Liver (tissue), 9 donors: ENCODE data around the gene FAM229B. TPM values are rescaled to one million over a fixed set of nuclear protein-coding genes. Genes with fewer than 3 reads are reported as not detected.

Source experiments
- DNase-seq: peaks from one replicate; pipeline ENCODE4 v3.0.0-alpha.2; 2017; ENCODE audit warnings: low spot score
- H3K27ac ChIP-seq, 2 donors: one replicate each; pipeline ENCODE4 v1.7.0; 2013; ENCODE audit warnings: inconsistent platforms in 2 of 2, low read length in 2 of 2, control low read depth in 1 of 2, low read depth in 1 of 2, mild to moderate bottlenecking in 1 of 2
- H3K27me3 ChIP-seq, 4 donors: one replicate each; pipeline versions ENCODE4 v1.6.1 to v1.7.0; 2013; ENCODE audit warnings: low read length in 3 of 4, inconsistent platforms in 1 of 4, mild to moderate bottlenecking in 1 of 4, moderate library complexity in 1 of 4; ENCODE audit not compliant: control insufficient read depth in 4 of 4, insufficient read depth in 4 of 4
- H3K36me3 ChIP-seq, 4 donors: one replicate each; pipeline versions ENCODE4 v1.6.1 to v1.7.0; 2013; ENCODE audit warnings: low read length in 3 of 4, mild to moderate bottlenecking in 3 of 4, low read depth in 1 of 4, moderate library complexity in 1 of 4; ENCODE audit not compliant: control insufficient read depth in 4 of 4, insufficient read depth in 3 of 4
- H3K4me1 ChIP-seq, 4 donors: one replicate each; pipeline versions ENCODE4 v1.6.1 to v1.7.0; 2013; ENCODE audit warnings: low read length in 3 of 4, mild to moderate bottlenecking in 3 of 4, moderate library complexity in 1 of 4; ENCODE audit not compliant: control insufficient read depth in 4 of 4, insufficient read depth in 4 of 4
- H3K4me3 ChIP-seq, 3 donors: one replicate each; pipeline versions ENCODE4 v1.6.1 to v1.7.0; 2013; ENCODE audit warnings: low read length in 3 of 3, control low read depth in 1 of 3, low read depth in 1 of 3, mild to moderate bottlenecking in 1 of 3
- H3K9ac ChIP-seq, 2 donors: one replicate each; pipeline ENCODE4 v1.7.0; 2013; ENCODE audit warnings: low read length in 2 of 2, mild to moderate bottlenecking in 2 of 2, moderate library complexity in 2 of 2, control low read depth in 1 of 2, low read depth in 1 of 2
- H3K9me3 ChIP-seq, 4 donors: one replicate each; pipeline versions ENCODE4 v1.6.1 to v1.7.0; 2013; ENCODE audit warnings: low read length in 3 of 4; ENCODE audit not compliant: control insufficient read depth in 4 of 4
- EGR1 ChIP-seq, 2 donors: IDR thresholded peaks; 2 replicates each; pipeline ENCODE4 v1.6.1; 2016 to 2018; ENCODE audit warnings: antibody characterized with exemption in 2 of 2, low read depth in 2 of 2
- FOXA2 ChIP-seq: IDR thresholded peaks from 2 replicates; pipeline ENCODE4 v1.6.1; 2016; ENCODE audit warnings: antibody characterized with exemption
- GABPA ChIP-seq, 2 donors: IDR thresholded peaks in 1 of 2; conservative IDR thresholded peaks in 1 of 2; 2 replicates each; pipeline ENCODE4 v1.6.1; 2016; ENCODE audit warnings: antibody characterized with exemption in 2 of 2, mild to moderate bottlenecking in 1 of 2, moderate library complexity in 1 of 2
- HNF4A ChIP-seq, 2 donors: conservative IDR thresholded peaks; 2 replicates each; pipeline ENCODE4 v1.6.1; 2016; ENCODE audit warnings: antibody characterized with exemption in 2 of 2, mild to moderate bottlenecking in 2 of 2
- HNF4G ChIP-seq: IDR thresholded peaks from 2 replicates; pipeline ENCODE4 v1.6.1; 2016; ENCODE audit warnings: antibody characterized with exemption
- NR2F2 ChIP-seq: IDR thresholded peaks from 2 replicates; pipeline ENCODE4 v1.6.1; 2016; ENCODE audit warnings: antibody characterized with exemption
- RAD21 ChIP-seq, 2 donors: IDR thresholded peaks; 2 replicates each; pipeline ENCODE4 v1.6.1; 2016; ENCODE audit warnings: antibody characterized with exemption in 2 of 2, mild to moderate bottlenecking in 2 of 2
- SP1 ChIP-seq: IDR thresholded peaks from 2 replicates; pipeline ENCODE4 v1.6.1; 2018; ENCODE audit warnings: antibody characterized with exemption, mild to moderate bottlenecking
- YY1 ChIP-seq: IDR thresholded peaks from 2 replicates; pipeline ENCODE4 v1.6.1; 2016; ENCODE audit warnings: antibody characterized with exemption, mild to moderate bottlenecking
- WGBS: extraction: QIAGEN DNeasy Blood & Tissue Kit; methylation state at CpG from one replicate; pipeline ENCODE4 v1.1.7; 2013; 5-methylcytosine and 5-hydroxymethylcytosine counted together
- polyA plus RNA-seq, 2 donors: library from polyadenylated mRNA; stranded (reverse) in 1 of 2; unstranded in 1 of 2; fragments of 200-250 nt in 1 of 2; fragments of >200 nt in 1 of 2; fragmentation: Nextera tagmentation in 1 of 2; extraction: Ambion mirVana in 1 of 2; gene quantifications; one replicate each; pipeline versions ENCODE4 v1.2.1 to v1.2.3, GENCODE V29; 2013 to 2015
- total RNA-seq, 2 donors: library from RNA; depleted of rRNA; stranded (reverse); fragments of >200 nt; gene quantifications; one replicate each; pipeline ENCODE4 v1.2.3, GENCODE V29; 2014
- TF ChIP-seq, protein P1 (sequence below): IDR thresholded peaks from 2 replicates; pipeline ENCODE4 v1.6.1; 2016; ENCODE audit warnings: antibody characterized with exemption
- TF ChIP-seq, protein P2 (sequence below): fragments of 150-350 bp; IDR thresholded peaks from 2 replicates; pipeline ENCODE4 v1.5.1; 2017; ENCODE audit warnings: improper control_type of control experiment, low read depth, low read length; ENCODE audit not compliant: missing input control
- TF ChIP-seq, protein P3 (sequence below): IDR thresholded peaks from 2 replicates; pipeline ENCODE4 v1.6.1; 2016; ENCODE audit warnings: antibody characterized with exemption, mild to moderate bottlenecking
- donor health status: healthy.
- donor health status: healthy.
- donor health status: healthy.
- donor health status: healthy.
- donor health status: healthy.

FAM229B gene
- total and polyA plus RNA-seq, 4 donors = 1.8 to 13.8 (median 7.1) TPM

DNA sequence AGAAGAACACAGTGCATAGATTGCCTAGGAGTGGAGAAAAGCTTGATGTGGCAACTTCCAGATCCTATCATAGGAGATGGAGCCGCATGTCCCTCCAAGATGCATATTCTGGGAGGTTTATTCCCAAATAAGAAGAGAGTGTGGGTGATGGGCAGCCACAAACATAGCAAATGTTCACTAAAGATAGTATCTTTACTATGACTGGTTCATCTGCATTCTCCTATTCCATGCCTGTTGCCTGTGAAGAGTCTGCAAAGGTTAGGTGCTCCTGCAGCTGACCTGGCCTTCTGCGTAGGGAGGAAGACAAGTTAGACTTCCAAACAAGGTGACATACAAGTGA lies 48.0 kb upstream of the FAM229B start:
- H3K4me1 ChIP-seq = peaks cover 0 to 10% (median 6%) of the 10 kb centered on the region in 4 donors
- no peak overlapping the region for H3K27ac ChIP-seq
- no peaks in the 10 kb centered on the region for H3K27me3 ChIP-seq
- no peaks in the 10 kb centered on the region for H3K36me3 ChIP-seq
- no peaks in the 10 kb centered on the region for H3K9me3 ChIP-seq
- TF ChIP-seq HNF4A (conservative IDR thresholded peaks at IDR 0.05) (no peak), FOXA2 (no peak), HNF4G (no peak), EGR1 (IDR thresholded peaks at IDR 0.05; ENCODE audit: low read depth in 2 of 2) (no peak)
- 51% methylated on average over 2 of the region's 2 CpGs for WGBS
- no peak overlapping the region for H3K4me3 ChIP-seq
- H3K9ac ChIP-seq = no peak overlapping the region
- no peak for DNase-seq

DNA sequence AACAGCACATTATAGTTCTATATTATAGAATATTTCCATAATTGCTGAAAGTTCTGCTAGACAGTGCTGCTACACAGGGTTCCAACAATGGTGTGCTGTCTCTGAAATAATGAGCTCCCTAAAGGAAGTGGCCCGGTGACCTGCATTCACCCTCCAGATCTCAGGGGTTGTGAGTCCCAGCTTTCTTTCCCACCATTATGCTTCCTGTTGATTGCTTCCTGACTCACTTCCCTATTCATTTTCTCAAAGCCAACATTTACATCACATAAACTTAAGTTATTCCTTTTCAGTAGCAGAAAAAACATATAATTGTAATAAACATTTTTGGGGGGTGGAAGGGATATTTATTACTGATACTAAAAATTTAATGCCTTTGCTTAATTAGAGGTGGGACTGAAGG lies 46.4 kb upstream of the FAM229B start:
- Histone ChIP-seq H3K9me3 (no peaks in the 10 kb centered on the region), H3K36me3 (no peaks in the 10 kb centered on the region), H3K27ac (no peak overlapping the region), H3K4me3 (no peak overlapping the region), H3K9ac (no peak overlapping the region), H3K4me1 (peaks cover 0 to 17% (median 9%) of the 10 kb centered on the region in 4 donors), H3K27me3 (no peaks in the 10 kb centered on the region)
- WGBS = 68% methylated on average over 1 of the region's 1 CpG
- DNase-seq = no peak
- TF ChIP-seq FOXA2 (no peak), NR2F2 (peak; percentile 53), GABPA (IDR thresholded peaks at IDR 0.05 in 1 of 2, conservative IDR thresholded peaks at IDR 0.05 in 1 of 2) (no peak), SP1 (no peak), HNF4A (conservative IDR thresholded peaks at IDR 0.05) (no peak)
- TF ChIP-seq, protein P1, sequence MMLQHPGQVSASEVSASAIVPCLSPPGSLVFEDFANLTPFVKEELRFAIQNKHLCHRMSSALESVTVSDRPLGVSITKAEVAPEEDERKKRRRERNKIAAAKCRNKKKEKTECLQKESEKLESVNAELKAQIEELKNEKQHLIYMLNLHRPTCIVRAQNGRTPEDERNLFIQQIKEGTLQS = no peak

DNA sequence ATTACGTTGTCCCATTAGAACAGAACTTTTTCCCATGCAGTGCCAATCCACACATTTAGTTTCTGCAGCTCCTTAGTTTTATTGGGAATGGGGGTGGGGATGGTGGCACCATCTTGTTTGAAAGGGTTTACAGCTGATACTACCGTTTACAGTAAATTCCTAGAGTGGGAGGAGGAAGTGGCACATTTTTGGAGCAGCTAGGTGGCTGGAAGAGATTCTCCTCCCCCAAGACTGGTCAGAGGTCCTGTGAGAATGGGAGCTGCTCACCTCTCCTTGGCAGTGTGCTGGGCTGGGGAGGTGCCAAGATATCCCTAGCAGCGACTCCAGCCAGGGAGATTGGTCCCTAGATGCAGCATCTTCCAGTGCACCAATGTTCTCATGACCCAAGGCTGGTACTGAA lies 45.9 kb upstream of the FAM229B start:
- Histone ChIP-seq H3K27me3 (no peaks in the 10 kb centered on the region), H3K4me3 (no peak overlapping the region), H3K9me3 (no peaks in the 10 kb centered on the region), H3K9ac (no peak overlapping the region), H3K27ac (no peak overlapping the region), H3K36me3 (no peaks in the 10 kb centered on the region), H3K4me1 (peaks cover 0 to 17% (median 9%) of the 10 kb centered on the region in 4 donors)
- no peak for DNase-seq
- TF ChIP-seq EGR1 (IDR thresholded peaks at IDR 0.05; ENCODE audit: low read depth in 2 of 2) = no peak
- TF ChIP-seq HNF4G = no peak
- no peak for TF ChIP-seq HNF4A (conservative IDR thresholded peaks at IDR 0.05)
- TF ChIP-seq, protein P2, sequence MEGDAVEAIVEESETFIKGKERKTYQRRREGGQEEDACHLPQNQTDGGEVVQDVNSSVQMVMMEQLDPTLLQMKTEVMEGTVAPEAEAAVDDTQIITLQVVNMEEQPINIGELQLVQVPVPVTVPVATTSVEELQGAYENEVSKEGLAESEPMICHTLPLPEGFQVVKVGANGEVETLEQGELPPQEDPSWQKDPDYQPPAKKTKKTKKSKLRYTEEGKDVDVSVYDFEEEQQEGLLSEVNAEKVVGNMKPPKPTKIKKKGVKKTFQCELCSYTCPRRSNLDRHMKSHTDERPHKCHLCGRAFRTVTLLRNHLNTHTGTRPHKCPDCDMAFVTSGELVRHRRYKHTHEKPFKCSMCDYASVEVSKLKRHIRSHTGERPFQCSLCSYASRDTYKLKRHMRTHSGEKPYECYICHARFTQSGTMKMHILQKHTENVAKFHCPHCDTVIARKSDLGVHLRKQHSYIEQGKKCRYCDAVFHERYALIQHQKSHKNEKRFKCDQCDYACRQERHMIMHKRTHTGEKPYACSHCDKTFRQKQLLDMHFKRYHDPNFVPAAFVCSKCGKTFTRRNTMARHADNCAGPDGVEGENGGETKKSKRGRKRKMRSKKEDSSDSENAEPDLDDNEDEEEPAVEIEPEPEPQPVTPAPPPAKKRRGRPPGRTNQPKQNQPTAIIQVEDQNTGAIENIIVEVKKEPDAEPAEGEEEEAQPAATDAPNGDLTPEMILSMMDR = no peak
- TF ChIP-seq YY1 = no peak
- no peak for TF ChIP-seq RAD21 (IDR thresholded peaks at IDR 0.05)
- TF ChIP-seq, protein P3, sequence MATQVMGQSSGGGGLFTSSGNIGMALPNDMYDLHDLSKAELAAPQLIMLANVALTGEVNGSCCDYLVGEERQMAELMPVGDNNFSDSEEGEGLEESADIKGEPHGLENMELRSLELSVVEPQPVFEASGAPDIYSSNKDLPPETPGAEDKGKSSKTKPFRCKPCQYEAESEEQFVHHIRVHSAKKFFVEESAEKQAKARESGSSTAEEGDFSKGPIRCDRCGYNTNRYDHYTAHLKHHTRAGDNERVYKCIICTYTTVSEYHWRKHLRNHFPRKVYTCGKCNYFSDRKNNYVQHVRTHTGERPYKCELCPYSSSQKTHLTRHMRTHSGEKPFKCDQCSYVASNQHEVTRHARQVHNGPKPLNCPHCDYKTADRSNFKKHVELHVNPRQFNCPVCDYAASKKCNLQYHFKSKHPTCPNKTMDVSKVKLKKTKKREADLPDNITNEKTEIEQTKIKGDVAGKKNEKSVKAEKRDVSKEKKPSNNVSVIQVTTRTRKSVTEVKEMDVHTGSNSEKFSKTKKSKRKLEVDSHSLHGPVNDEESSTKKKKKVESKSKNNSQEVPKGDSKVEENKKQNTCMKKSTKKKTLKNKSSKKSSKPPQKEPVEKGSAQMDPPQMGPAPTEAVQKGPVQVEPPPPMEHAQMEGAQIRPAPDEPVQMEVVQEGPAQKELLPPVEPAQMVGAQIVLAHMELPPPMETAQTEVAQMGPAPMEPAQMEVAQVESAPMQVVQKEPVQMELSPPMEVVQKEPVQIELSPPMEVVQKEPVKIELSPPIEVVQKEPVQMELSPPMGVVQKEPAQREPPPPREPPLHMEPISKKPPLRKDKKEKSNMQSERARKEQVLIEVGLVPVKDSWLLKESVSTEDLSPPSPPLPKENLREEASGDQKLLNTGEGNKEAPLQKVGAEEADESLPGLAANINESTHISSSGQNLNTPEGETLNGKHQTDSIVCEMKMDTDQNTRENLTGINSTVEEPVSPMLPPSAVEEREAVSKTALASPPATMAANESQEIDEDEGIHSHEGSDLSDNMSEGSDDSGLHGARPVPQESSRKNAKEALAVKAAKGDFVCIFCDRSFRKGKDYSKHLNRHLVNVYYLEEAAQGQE = no peak
- WGBS = 69% methylated on average over 3 of the region's 3 CpGs
